Measurements from ENCODE around the gene LCP2.

- TF ChIP-seq CTCF (conservative IDR thresholded peaks at IDR 0.05 in 1 of 2, IDR thresholded peaks at IDR 0.05 in 1 of 2; ENCODE audit: low read depth in 1 of 2, low read length in 2 of 2) (no peak), EZH2 (IDR thresholded peaks at IDR 0.05; ENCODE audit: low read length, missing control alignments) (no peak)
Measured at GRCh38 chr5:170233358-170233892, 64.2 kb downstream of the LCP2 start.

Data from fibroblast of lung (primary cell).